Activated T-helper 2 cell treated with anti-CD3 and anti-CD28 coated beads, Interferon-gamma antibody, Interleukin-2, Interleukin-4, amounts not matched to agents 10 μg/mL and 5 μg/mL and 100 μg/mL, durations not matched to agents 14 hours and 24 hours and 36 hours (primary cell): ENCODE measurements around the gene RAC2. TPM values are rescaled to one million over a fixed set of nuclear protein-coding genes. Genes with fewer than 3 reads are reported as not detected.

Experiments
- DNase-seq: peaks from one replicate; pipeline ENCODE4 v3.0.0; 2021; ENCODE audit warnings: low spot score
- H3K27ac Mint-ChIP-seq: one replicate; pipeline ENCODE4 v1.8.0; 2021; ENCODE audit warnings: mixed read lengths
- H3K27me3 Mint-ChIP-seq: one replicate; pipeline ENCODE4 v1.8.0; 2021; ENCODE audit warnings: low read depth, mixed read lengths
- H3K36me3 Mint-ChIP-seq: one replicate; pipeline ENCODE4 v1.8.0; 2021; ENCODE audit warnings: low read depth, mixed read lengths
- H3K4me1 Mint-ChIP-seq: one replicate; pipeline ENCODE4 v1.8.0; 2021; ENCODE audit warnings: low read depth, mixed read lengths
- H3K4me3 Mint-ChIP-seq: one replicate; pipeline ENCODE4 v1.8.0; 2021; ENCODE audit warnings: low read depth, mild to moderate bottlenecking, moderate library complexity, mixed read lengths
- H3K9me3 Mint-ChIP-seq: one replicate; pipeline ENCODE4 v1.8.0; 2021; ENCODE audit warnings: mixed read lengths
- intact Hi-C: fragments of 100-400 bp; cut with micrococcal nuclease; formaldehyde crosslinking; loops from one replicate; pipeline ENCODE4 v1.15.1; 2023
- total RNA-seq: library from RNA; stranded (reverse); gene quantifications from 2 replicates; pipeline ENCODE4 v1.2.3, GENCODE V29; 2022

Gene RAC2
- total RNA-seq, 1 donor from 2014 or later = 499 TPM

DNA sequence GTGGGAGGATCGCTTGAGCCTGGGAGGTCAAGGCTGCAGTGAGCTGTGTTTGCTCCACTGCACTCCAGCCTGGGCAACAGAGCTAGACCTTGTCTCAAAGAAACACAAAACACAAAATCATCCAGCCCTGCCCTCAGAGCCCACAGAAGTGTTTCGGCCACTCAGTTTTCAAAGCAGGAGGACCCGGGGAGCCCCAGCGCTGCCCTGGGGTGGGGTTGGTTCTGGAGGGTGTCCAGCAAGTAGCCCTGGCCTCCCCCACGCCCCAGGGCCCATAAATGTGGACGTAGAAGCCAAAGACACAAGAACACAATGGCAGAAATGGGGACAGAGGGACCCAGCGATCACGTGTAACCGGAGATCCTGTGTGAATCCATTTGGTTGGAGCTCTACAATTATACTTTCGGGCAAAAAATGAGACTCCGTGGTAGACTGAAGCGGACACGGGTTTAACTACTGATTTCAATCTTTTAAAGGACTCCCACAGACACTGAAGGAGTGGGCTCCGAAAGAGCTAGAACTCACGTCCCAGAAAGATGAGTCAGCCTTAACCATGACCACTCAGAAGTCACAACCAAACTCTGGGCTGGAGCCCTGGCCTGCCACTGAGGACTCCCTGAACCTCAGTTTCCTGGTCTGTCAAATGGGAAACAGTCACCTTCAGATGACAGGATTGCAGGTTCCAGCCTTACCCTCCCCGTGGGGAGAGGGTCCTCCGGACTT is 29.2 kb upstream of the RAC2 start:
- intact Hi-C loops = loop anchor here (1.0 kb wide), 1 partner anchor 10 kb away; no protein-coding TSS in a partner anchor
- H3K9me3 Mint-ChIP-seq = no peaks in the 10 kb centered on the region
- H3K27me3 Mint-ChIP-seq = no peaks in the 10 kb centered on the region
- peak overlapping the region; percentile 73 for H3K27ac Mint-ChIP-seq
- H3K36me3 Mint-ChIP-seq = no peaks in the 10 kb centered on the region
- no peak for DNase-seq
- H3K4me3 Mint-ChIP-seq = peak overlapping the region; percentile 23
- peaks cover 63% of the 10 kb centered on the region for H3K4me1 Mint-ChIP-seq

DNA sequence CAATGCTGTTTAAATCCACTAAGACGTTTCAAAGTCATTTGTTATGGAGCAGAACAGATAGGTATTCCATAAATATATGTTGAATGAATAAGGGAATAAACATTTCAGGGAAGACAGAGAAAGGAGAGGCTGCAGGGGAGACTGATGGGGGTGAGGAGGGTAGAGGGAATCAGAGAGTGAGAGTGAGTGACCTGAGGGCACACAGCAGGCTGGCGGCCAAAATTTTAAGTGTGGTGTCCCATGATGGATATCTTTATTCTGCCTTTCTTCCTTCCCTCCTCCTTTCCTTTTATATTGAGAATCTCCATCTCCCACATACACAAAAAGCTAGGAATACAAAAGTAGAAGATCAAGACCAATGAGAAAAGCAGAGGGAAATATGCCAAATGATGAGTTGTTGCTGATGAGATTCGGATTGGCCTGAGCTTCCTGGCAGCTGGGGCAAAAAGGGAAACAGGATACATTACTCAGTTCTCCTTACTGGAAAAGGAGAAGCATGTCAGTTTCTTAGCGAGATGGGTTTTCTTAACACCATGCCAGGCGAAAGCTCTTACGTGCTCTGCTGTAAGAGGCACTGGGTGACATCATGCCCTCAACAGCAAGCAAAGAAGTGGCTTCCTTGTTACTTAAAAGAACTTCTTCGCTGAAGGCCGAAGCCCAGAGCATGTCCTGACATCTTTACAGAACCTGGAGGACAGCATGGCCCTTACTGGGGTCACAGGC is 27.0 kb upstream of the RAC2 start:
- no peak for DNase-seq
- Mint-ChIP-seq H3K9me3 (no peaks in the 10 kb centered on the region), H3K36me3 (no peaks in the 10 kb centered on the region), H3K4me1 (peaks cover 64% of the 10 kb centered on the region), H3K4me3 (no peak overlapping the region), H3K27ac (no peak overlapping the region), H3K27me3 (no peaks in the 10 kb centered on the region)
- intact Hi-C loops = no loop called here

- Mint-ChIP-seq H3K4me1 (peaks cover 54% of the 10 kb centered on the region), H3K27me3 (no peaks in the 10 kb centered on the region)
- intact Hi-C loops = loop anchor here (5.0 to 10.0 kb wide), 2 partner anchors 38 to 185 kb away; no protein-coding TSS in a partner anchor
Measured at GRCh38 chr22:37269936-37270678, 26.0 kb upstream of the RAC2 start.

DNA sequence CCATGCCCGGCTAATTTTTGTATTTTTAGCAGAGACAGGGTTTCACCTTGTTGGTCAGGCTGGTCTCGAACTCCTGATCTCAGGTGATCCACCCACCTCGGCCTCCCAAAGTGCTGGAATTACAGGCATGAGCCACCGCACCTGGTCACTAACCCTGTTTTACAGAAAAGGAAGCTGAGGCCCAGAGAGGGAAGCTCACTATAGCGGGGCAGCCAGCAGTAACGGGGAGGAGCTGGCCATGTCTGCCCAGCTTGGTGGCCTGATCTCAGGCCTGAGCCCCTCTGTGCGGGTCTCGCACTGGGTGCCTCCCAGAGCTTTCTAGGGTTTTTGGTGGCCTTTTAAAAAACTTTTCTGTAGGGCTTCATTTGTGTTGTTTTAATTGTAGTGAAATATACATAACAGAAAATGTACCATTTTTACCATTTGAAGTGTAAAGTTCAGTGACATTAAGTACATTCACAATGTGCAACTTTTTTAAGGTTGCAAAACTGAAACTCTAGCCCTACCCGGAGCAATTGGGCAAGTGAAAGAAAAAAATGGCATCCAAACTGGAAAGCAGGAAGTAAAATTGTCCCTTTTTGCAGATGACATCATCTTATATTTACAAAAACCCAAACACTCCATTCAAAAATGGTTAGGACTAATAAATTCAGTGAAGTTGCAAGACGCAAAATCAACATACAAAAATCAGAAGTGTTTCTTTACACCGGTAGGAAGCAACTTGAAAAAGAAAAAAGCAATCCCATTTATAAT is 23.8 kb upstream of the RAC2 start:
- H3K27ac Mint-ChIP-seq = peak overlapping the region; percentile 87
- H3K36me3 Mint-ChIP-seq = no peaks in the 10 kb centered on the region

More at GRCh38 chr22:37269936-37270678, 26.0 kb upstream of the RAC2 start:
- Mint-ChIP-seq H3K36me3 (no peaks in the 10 kb centered on the region), H3K4me3 (no peak overlapping the region), H3K9me3 (no peaks in the 10 kb centered on the region), H3K27ac (no peak overlapping the region)
- DNase-seq = no peak

GRCh38 chr22:37267135-37267587 is 23.1 kb upstream of the RAC2 start:
- intact Hi-C loops = loop anchor here (2.0 to 10.0 kb wide), 3 partner anchors 16 to 188 kb away; partner anchors contain the start of gene CYTH4
- Mint-ChIP-seq H3K9me3 (peaks cover 12% of the 10 kb centered on the region), H3K4me1 (peaks cover 39% of the 10 kb centered on the region), H3K27ac (peak overlapping the region; percentile 87), H3K27me3 (peaks cover 5% of the 10 kb centered on the region), H3K36me3 (no peaks in the 10 kb centered on the region), H3K4me3 (peak overlapping the region; percentile 80)
- peak; percentile 71 for DNase-seq

More for the DNA sequence above, 23.8 kb upstream of the RAC2 start:
- peaks cover 12% of the 10 kb centered on the region for H3K9me3 Mint-ChIP-seq
- H3K4me3 Mint-ChIP-seq = peak overlapping the region; percentile 80
- no peaks in the 10 kb centered on the region for H3K27me3 Mint-ChIP-seq
- DNase-seq = no peak
- intact Hi-C loops = loop anchor here (2.0 to 10.0 kb wide), 3 partner anchors 15 to 187 kb away; partner anchors contain the start of gene CYTH4
- peaks cover 34% of the 10 kb centered on the region for H3K4me1 Mint-ChIP-seq

DNA sequence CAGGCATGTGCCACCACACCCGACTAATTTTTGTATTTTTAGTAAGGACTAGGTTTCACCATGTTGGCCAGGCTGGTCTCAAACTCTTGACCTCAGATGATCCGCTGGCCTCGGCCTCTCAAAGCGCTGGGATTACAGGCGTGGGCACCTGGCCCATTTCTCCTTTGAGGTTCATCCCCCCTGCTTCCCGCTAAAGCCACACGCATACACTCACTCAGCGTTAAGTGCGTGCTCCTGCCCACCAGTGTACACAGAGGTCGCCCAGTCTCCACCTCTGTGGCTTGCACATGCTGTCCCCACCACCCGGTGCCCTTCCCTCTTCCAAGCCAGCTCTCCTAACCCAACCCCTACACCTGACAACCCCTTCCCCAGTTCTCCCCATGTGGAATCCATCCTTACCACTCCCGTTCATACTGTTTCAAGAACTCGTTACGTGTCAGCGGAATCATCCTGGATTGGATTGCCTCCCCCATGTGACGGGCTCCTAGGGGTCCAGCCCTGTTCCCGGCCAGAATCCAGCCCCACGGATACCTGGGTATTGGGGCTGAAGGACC is 22.6 kb upstream of the RAC2 start:
- peaks cover 39% of the 10 kb centered on the region for H3K4me1 Mint-ChIP-seq
- peaks cover 12% of the 10 kb centered on the region for H3K9me3 Mint-ChIP-seq

DNA sequence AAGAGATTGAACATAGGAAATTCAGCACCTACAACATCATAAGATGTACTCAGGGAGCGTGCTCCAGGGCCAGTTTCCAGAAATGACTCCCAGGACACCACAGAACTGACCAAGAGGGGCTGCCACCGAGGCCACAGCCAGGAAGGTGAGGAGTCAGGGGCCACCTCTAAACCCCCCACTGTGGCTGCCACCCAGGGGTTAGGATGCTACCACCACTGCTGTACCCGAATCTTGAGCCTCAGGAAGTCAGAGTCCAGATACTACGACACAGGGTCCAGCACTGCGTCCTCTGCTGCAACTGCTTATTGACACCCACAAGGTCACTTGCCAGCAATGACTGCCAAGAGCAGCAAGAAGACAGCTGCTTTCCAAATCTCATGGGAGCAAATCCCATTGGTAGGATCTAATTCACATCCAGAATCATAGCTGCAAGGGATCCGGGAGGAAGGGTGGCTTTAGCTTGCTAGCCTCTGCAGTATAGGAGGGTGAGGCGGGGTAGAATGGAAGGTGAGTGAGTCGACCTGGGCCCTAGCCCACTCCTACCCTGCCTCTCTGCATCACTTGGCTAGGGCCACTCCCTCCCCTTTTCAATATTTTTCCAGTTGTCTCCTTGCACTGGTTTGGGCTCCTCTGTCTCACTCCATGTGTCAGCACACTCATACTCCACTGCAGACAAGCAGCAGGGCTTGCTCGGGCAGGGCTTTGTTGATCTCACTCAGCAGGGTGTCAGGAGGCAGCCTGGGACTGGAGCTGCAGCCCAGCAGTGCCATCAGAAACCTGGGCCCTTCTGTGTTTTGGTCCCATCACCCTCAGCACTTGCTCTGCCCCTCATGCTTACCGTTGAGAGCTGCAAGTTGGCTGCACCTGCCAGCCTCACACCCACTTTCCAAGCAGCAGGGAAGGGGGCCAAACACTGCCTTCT is 20.2 kb upstream of the RAC2 start:
- Mint-ChIP-seq H3K27me3 (peaks cover 6% of the 10 kb centered on the region), H3K27ac (no peak overlapping the region), H3K9me3 (peaks cover 12% of the 10 kb centered on the region), H3K36me3 (no peaks in the 10 kb centered on the region), H3K4me1 (peaks cover 33% of the 10 kb centered on the region), H3K4me3 (no peak overlapping the region)
- DNase-seq = no peak
- intact Hi-C loops = loop anchor here (10.0 kb wide), 1 partner anchor 191 kb away; no protein-coding TSS in a partner anchor

More for the DNA sequence above, 22.6 kb upstream of the RAC2 start:
- no peak for DNase-seq
- Mint-ChIP-seq H3K4me3 (peak overlapping the region; percentile 80), H3K27me3 (peaks cover 5% of the 10 kb centered on the region), H3K27ac (peak overlapping the region; percentile 87), H3K36me3 (no peaks in the 10 kb centered on the region)
- intact Hi-C loops = loop anchor here (2.0 to 10.0 kb wide), 3 partner anchors 16 to 188 kb away; partner anchors contain the start of gene CYTH4

GRCh38 chr22:37262346-37262745 is 18.3 kb upstream of the RAC2 start:
- no peak overlapping the region for H3K27ac Mint-ChIP-seq
- peaks cover 10% of the 10 kb centered on the region for H3K27me3 Mint-ChIP-seq
- no peak overlapping the region for H3K4me3 Mint-ChIP-seq
- no peaks in the 10 kb centered on the region for H3K36me3 Mint-ChIP-seq
- H3K9me3 Mint-ChIP-seq = peaks cover 12% of the 10 kb centered on the region
- H3K4me1 Mint-ChIP-seq = peaks cover 28% of the 10 kb centered on the region
- no peak for DNase-seq
- intact Hi-C loops = loop anchor here (10.0 kb wide), 1 partner anchor 192 kb away; no protein-coding TSS in a partner anchor

- Mint-ChIP-seq H3K27me3 (peaks cover 10% of the 10 kb centered on the region), H3K4me3 (no peak overlapping the region), H3K36me3 (no peaks in the 10 kb centered on the region), H3K27ac (peak overlapping the region; percentile 48), H3K9me3 (peaks cover 12% of the 10 kb centered on the region), H3K4me1 (peaks cover 22% of the 10 kb centered on the region)
- DNase-seq = no peak
- intact Hi-C loops = loop anchor here (2.0 to 10.0 kb wide), 2 partner anchors 18 to 194 kb away; no protein-coding TSS in a partner anchor
Measured at GRCh38 chr22:37260901-37261336, 16.9 kb upstream of the RAC2 start.

DNA sequence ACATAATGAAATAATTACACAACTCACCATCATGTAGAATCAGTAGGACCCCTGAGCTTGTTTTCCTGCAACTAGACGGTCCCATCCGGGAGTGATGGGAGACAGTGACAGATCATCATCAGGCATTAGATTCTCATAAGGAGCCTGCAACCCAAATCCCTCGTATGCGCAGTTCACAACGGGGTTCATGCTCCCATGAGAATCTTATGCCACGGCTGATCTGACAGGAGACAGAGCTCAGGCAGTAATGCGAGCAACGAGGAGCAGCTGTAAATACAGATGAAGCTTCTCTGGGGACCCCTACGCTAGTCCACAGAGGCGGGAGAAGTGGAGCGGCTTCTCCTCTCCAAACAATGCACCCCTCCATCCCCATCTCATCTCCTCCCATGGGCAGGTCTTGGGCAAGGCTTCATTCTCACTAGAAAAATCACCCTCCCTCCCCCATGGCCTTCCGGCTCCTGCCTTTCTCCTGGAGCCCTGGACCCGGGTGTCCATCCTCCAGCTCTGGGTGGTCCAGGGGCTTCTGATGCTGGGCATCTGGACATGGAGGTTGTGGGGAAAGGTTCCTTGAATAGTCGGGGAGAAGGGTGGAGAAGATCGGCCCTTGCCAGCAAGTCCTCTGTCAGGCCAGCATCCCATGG is 16.2 kb upstream of the RAC2 start:
- Mint-ChIP-seq H3K27me3 (peaks cover 10% of the 10 kb centered on the region), H3K9me3 (peaks cover 12% of the 10 kb centered on the region), H3K4me3 (no peak overlapping the region), H3K27ac (no peak overlapping the region), H3K4me1 (peaks cover 26% of the 10 kb centered on the region), H3K36me3 (no peaks in the 10 kb centered on the region)
- intact Hi-C loops = loop anchor here (2.0 to 10.0 kb wide), 2 partner anchors 17 to 195 kb away; no protein-coding TSS in a partner anchor
- DNase-seq = no peak
